Suprapubic skin (tissue), 4 donors: ENCODE results near the gene TRAPPC8.

Source experiments
- CTCF ChIP-seq, 2 donors: fragments of 200-600 bp in 1 of 2; fragments of 450-650 bp in 1 of 2; sonication (generic) in 1 of 2; IDR thresholded peaks; one replicate each; pipeline ENCODE4 v1.5.1; 2016 to 2019; ENCODE audit warnings: antibody characterized with exemption in 2 of 2, mild to moderate bottlenecking in 1 of 2, moderate library complexity in 1 of 2
- EP300 ChIP-seq: sonication (generic); formaldehyde crosslinking; IDR thresholded peaks from one replicate; pipeline ENCODE4 v1.6.1; 2017; ENCODE audit warnings: antibody characterized with exemption
- POLR2A ChIP-seq, 2 donors: fragments of 450-650 bp; IDR thresholded peaks; one replicate each; pipeline ENCODE4 v1.6.1; 2017; ENCODE audit warnings: antibody characterized with exemption in 2 of 2, mild to moderate bottlenecking in 2 of 2, moderate library complexity in 2 of 2
- POLR2AphosphoS5 ChIP-seq, 3 donors: sonication (generic); formaldehyde crosslinking; IDR thresholded peaks; one replicate each; pipeline ENCODE4 v1.6.1; 2017; ENCODE audit warnings: antibody characterized with exemption in 3 of 3

- TF ChIP-seq EP300 (no peak), CTCF (IDR thresholded peaks at IDR 0.05) (no peak), POLR2A (IDR thresholded peaks at IDR 0.05) (no peak), POLR2AphosphoS5 (IDR thresholded peaks at IDR 0.05) (no peak)
Observed at GRCh38 chr18:31979714-31980113, 36.8 kb upstream of the TRAPPC8 start.
